SH-SY5Y (cell line): ENCODE results near the gene KPNA1.

Source experiments
- GATA2 ChIP-seq: IDR thresholded peaks from 2 replicates; pipeline ENCODE4 v1.6.1; 2011; ENCODE audit warnings: mild to moderate bottlenecking, low read depth, low read length
- GATA3 ChIP-seq: IDR thresholded peaks from 2 replicates; pipeline ENCODE4 v1.6.1; 2011; ENCODE audit warnings: low read depth, mild to moderate bottlenecking, low read length, moderate library complexity

DNA sequence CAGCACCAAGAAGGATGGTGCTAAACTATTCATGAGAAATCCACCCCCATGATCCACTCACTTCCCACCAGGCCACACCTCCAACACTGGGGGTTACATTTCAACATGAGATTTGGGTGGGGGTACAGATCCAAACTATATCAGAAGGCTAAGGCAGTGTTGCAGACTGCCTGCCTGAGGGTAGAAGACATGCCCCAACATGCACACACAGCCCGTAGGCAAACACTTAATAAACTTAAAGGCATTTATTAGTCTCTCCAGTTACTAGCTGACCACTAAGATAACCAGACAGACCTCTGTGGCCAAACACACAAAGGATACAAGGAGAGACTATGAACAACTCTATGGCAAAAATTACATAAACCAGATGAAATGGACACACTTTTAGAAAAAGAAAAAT, 120.6 kb downstream of the KPNA1 start:
- TF ChIP-seq GATA2 (no peak), GATA3 (no peak)
